Skeletal muscle tissue (tissue), 4 donors: ENCODE data around the gene HYLS1. TPM values are rescaled to one million over a fixed set of nuclear protein-coding genes. Genes with fewer than 3 reads are reported as not detected.

Experiments used
- H3K27ac ChIP-seq: one replicate; pipeline ENCODE4 v1.7.0; 2013; ENCODE audit warnings: mild to moderate bottlenecking, low read depth, low read length, inconsistent platforms
- H3K27me3 ChIP-seq, 3 donors: one replicate each; pipeline ENCODE4 v1.7.0; 2013; ENCODE audit warnings: low read length in 3 of 3; ENCODE audit not compliant: control insufficient read depth in 3 of 3, insufficient read depth in 3 of 3
- H3K36me3 ChIP-seq, 3 donors: one replicate each; pipeline ENCODE4 v1.7.0; 2013; ENCODE audit warnings: low read length in 3 of 3; ENCODE audit not compliant: control insufficient read depth in 3 of 3, insufficient read depth in 3 of 3
- H3K4me1 ChIP-seq, 3 donors: one replicate each; pipeline ENCODE4 v1.7.0; 2013; ENCODE audit warnings: low read length in 3 of 3, mild to moderate bottlenecking in 3 of 3; ENCODE audit not compliant: control insufficient read depth in 3 of 3, insufficient read depth in 3 of 3
- H3K4me3 ChIP-seq, 3 donors: one replicate each; pipeline ENCODE4 v1.7.0; 2013; ENCODE audit warnings: low read length in 3 of 3
- H3K9ac ChIP-seq, 3 donors: one replicate each; pipeline ENCODE4 v1.7.0; 2013; ENCODE audit warnings: low read length in 3 of 3, mild to moderate bottlenecking in 3 of 3, moderate library complexity in 2 of 3, low read depth in 1 of 3
- H3K9me3 ChIP-seq, 3 donors: one replicate each; pipeline ENCODE4 v1.7.0; 2013; ENCODE audit warnings: low read length in 3 of 3; ENCODE audit not compliant: control insufficient read depth in 3 of 3
- total RNA-seq: library from RNA; depleted of rRNA; stranded (reverse); fragments of >200 nt; gene quantifications from one replicate; pipeline ENCODE4 v1.2.3, GENCODE V29; 2014
- donor health status: Osteomylitis.

HYLS1 gene
- total RNA-seq, 1 donor from 2014 or later, result 5.2 TPM

DNA sequence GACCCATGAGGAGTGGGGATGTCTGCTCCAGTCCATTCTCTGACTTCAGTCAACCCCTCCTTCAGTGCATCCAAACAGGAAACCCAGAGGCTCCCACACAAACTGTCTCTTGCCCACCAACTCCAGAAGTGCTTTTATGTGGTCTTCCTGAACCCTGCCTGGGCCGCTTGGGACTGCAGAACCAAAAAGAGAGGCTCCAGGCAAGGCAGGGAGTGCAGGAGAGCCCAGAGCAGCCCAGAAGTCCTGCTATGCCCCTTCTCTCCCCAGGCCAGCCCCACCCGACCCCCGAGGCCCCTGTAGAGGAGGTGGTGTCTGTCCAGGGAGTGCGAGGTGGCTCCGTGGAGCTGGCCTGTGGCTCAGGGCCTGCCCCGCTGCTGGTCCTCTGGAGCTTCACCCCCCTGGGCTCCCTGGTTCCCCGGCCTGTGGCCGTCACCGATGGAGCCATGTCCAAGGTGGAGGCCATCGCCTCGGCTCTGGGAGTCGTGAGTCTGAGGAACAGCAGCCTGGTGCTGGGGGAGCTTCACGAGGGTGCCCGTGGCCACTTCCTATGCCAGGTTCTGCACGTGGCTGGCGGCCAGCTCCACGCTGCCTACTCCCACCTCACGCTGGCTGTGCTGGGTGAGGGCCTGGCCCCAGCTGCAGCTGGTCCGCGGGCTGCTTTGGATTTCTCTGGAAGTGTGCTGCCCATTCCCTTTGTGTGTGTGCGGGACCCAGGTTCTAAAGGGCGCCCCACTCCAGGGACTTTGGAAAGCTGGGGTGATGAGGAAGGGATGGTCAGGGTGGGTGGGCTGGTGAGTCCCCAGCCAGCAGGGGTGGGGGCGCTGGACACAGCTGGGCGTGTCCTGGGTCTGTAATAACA is 60.2 kb downstream of the HYLS1 start:
- Histone ChIP-seq H3K27me3 (peaks cover 0 to 6% (median 0%) of the 10 kb centered on the region in 3 donors), H3K4me3 (no peak overlapping the region), H3K4me1 (peaks cover 12 to 14% (median 14%) of the 10 kb centered on the region in 3 donors), H3K27ac (no peak overlapping the region), H3K9ac (no peak overlapping the region), H3K36me3 (no peaks in the 10 kb centered on the region), H3K9me3 (no peaks in the 10 kb centered on the region)

- Histone ChIP-seq H3K27me3 (peaks cover 0 to 6% (median 0%) of the 10 kb centered on the region in 3 donors), H3K27ac (no peak overlapping the region), H3K9ac (no peak overlapping the region)
Measured at GRCh38 chr11:125948278-125949051, 61.0 kb downstream of the HYLS1 start.

GRCh38 chr11:125949271-125950177 is 62.1 kb downstream of the HYLS1 start:
- H3K27ac ChIP-seq, result no peak overlapping the region
- peaks cover 0 to 6% (median 0%) of the 10 kb centered on the region in 3 donors for H3K27me3 ChIP-seq
- no peaks in the 10 kb centered on the region for H3K9me3 ChIP-seq
- peaks cover 17 to 19% (median 18%) of the 10 kb centered on the region in 3 donors for H3K4me1 ChIP-seq
- no peaks in the 10 kb centered on the region for H3K36me3 ChIP-seq
- H3K4me3 ChIP-seq, result no peak overlapping the region
- no peak overlapping the region for H3K9ac ChIP-seq

More at GRCh38 chr11:125948278-125949051, 61.0 kb downstream of the HYLS1 start:
- Histone ChIP-seq H3K36me3 (no peaks in the 10 kb centered on the region), H3K9me3 (no peaks in the 10 kb centered on the region), H3K4me3 (no peak overlapping the region), H3K4me1 (peaks cover 17 to 19% (median 18%) of the 10 kb centered on the region in 3 donors)

GRCh38 chr11:125950178-125950490 is 62.7 kb downstream of the HYLS1 start:
- Histone ChIP-seq H3K9ac (no peak overlapping the region), H3K27ac (no peak overlapping the region), H3K27me3 (peaks cover 0 to 6% (median 0%) of the 10 kb centered on the region in 3 donors), H3K4me1 (peaks cover 17 to 18% (median 18%) of the 10 kb centered on the region in 3 donors), H3K9me3 (no peaks in the 10 kb centered on the region), H3K36me3 (no peaks in the 10 kb centered on the region), H3K4me3 (no peak overlapping the region)

Other genes starting within 250 kb of the HYLS1 start
- 0.52 TPM for gene ACRV1, start 206.8 kb upstream of the HYLS1 start, total RNA-seq
- not detected for gene PATE1, start 141.4 kb upstream of the HYLS1 start, total RNA-seq
- gene PATE2, start 108.8 kb upstream of the HYLS1 start, total RNA-seq, result not detected
- not detected for gene PATE3, start 99.5 kb upstream of the HYLS1 start, total RNA-seq
- gene PATE4, start 54.4 kb upstream of the HYLS1 start, total RNA-seq, result not detected
- 8.4 TPM for gene PUS3, start 15.5 kb downstream of the HYLS1 start, total RNA-seq
- gene DDX25, start 16.8 kb downstream of the HYLS1 start, total RNA-seq, result under 0.01 TPM
- gene VSIG10L2, start 58.4 kb downstream of the HYLS1 start, total RNA-seq, result not detected
- gene CDON, start 175.2 kb downstream of the HYLS1 start, total RNA-seq, result 28.7 TPM